Prostate gland (tissue), 2 donors: ENCODE data around the gene SLC6A7.

Experiments
- CTCF ChIP-seq, 4 experiments: fragments of 200-600 bp in 2 of 4; fragments of 450-650 bp in 2 of 4; sonication (generic) in 2 of 4; IDR thresholded peaks; 1 replicate in 3 of 4; 2 replicates in 1 of 4; pipeline ENCODE4 v1.5.1; 2016 to 2019; ENCODE audit warnings: antibody characterized with exemption in 4 of 4, mild to moderate bottlenecking in 2 of 4, moderate library complexity in 2 of 4
- POLR2A ChIP-seq: fragments of 450-650 bp; IDR thresholded peaks from one replicate; pipeline ENCODE4 v1.6.1; 2016; ENCODE audit warnings: antibody characterized with exemption, mild to moderate bottlenecking

- TF ChIP-seq CTCF (IDR thresholded peaks at IDR 0.05) (no peak), POLR2A (no peak)
Observed at GRCh38 chr5:150174285-150174684, 15.6 kb upstream of the SLC6A7 start.
